HEK293 (cell line): ENCODE data around the gene SAMHD1.
"Not testable (repeated sequence)": the region's sequence is repeated elsewhere in the genome, so short reads cannot be mapped to it uniquely, and the experiment has no call there.

ENCODE experiments used
- CTCF ChIA-PET: fragments of 350-600 bp; formaldehyde crosslinking; extraction: SDS; loops from one replicate; lab custom pipeline; 2021; ENCODE audit warnings: antibody characterized with exemption; lab: Yijun Ruan, JAX
- POLR2A ChIA-PET: fragments of 300-600 bp; formaldehyde crosslinking; extraction: SDS; loops from one replicate; lab custom pipeline; 2020; ENCODE audit warnings: antibody characterized with exemption, inconsistent platforms; lab: Yijun Ruan, JAX
- H3K27ac ChIP-seq: fragments of 200-500 bp; sonication (Bioruptor generic); 2 replicates; pipeline ENCODE4 v1.5.1; 2014; ENCODE audit warnings: low read depth, low read length, control low read depth, inconsistent platforms; ENCODE audit errors: extremely low read depth
- H3K36me3 ChIP-seq, 2 experiments: fragments of 200-500 bp in 1 of 2; sonication (Bioruptor generic) in 1 of 2; 1 replicate in 1 of 2; 2 replicates in 1 of 2; pipeline ENCODE4 v1.5.1; 2014 to 2017; ENCODE audit warnings: inconsistent platforms in 2 of 2, low read length in 2 of 2; ENCODE audit not compliant: control insufficient read depth in 2 of 2, insufficient read depth in 1 of 2
- H3K4me1 ChIP-seq: fragments of 200-500 bp; sonication (Bioruptor generic); 2 replicates; pipeline ENCODE4 v1.5.1; 2014; ENCODE audit warnings: mild to moderate bottlenecking, low read length, inconsistent platforms; ENCODE audit not compliant: control insufficient read depth, insufficient read depth
- H3K4me3 ChIP-seq: 2 replicates; pipeline ENCODE4 v1.5.1; 2011; ENCODE audit warnings: low read depth, mild to moderate bottlenecking, control low read depth, low read length, moderate library complexity
- H3K9me3 ChIP-seq: fragments of 200-500 bp; sonication (Bioruptor generic); 2 replicates; pipeline ENCODE4 v1.5.1; 2014; ENCODE audit warnings: low read depth, low read length, inconsistent platforms; ENCODE audit not compliant: control insufficient read depth, insufficient read depth
- HOXA7 ChIP-seq: sonication (generic); formaldehyde crosslinking; IDR thresholded peaks from 2 replicates; pipeline ENCODE4 v1.8.1; 2022; ENCODE audit warnings: missing genetic modification reagents, borderline replicate concordance
- INSM2 ChIP-seq: fragments of 450-650 bp; formaldehyde crosslinking; IDR thresholded peaks from 2 replicates; pipeline ENCODE4 v1.5.1; 2016; ENCODE audit warnings: missing biosample characterization, missing genetic modification characterization
- KLF7 ChIP-seq: fragments of 450-650 bp; formaldehyde crosslinking; IDR thresholded peaks from 2 replicates; pipeline ENCODE4 v1.5.1; 2016; ENCODE audit warnings: missing biosample characterization, missing genetic modification characterization, borderline replicate concordance
- PRDM6 ChIP-seq: fragments of 450-650 bp; formaldehyde crosslinking; IDR thresholded peaks from 2 replicates; pipeline ENCODE4 v1.5.1; 2017; ENCODE audit warnings: missing biosample characterization, missing genetic modification characterization
- ZNF221 ChIP-seq: fragments of 450-650 bp; formaldehyde crosslinking; IDR thresholded peaks from 2 replicates; pipeline ENCODE4 v1.5.1; 2017; ENCODE audit warnings: missing biosample characterization, missing genetic modification characterization, borderline replicate concordance
- ZNF280D ChIP-seq: fragments of 450-650 bp; formaldehyde crosslinking; IDR thresholded peaks from 2 replicates; pipeline ENCODE4 v1.5.1; 2016; ENCODE audit warnings: missing biosample characterization, missing genetic modification characterization
- ZNF501 ChIP-seq: fragments of 450-650 bp; formaldehyde crosslinking; IDR thresholded peaks from 2 replicates; pipeline ENCODE4 v1.5.1; 2016; ENCODE audit warnings: missing biosample characterization, missing genetic modification characterization
- ZNF585B ChIP-seq: fragments of 450-650 bp; formaldehyde crosslinking; IDR thresholded peaks from 2 replicates; pipeline ENCODE4 v1.5.1; 2016; ENCODE audit warnings: missing biosample characterization, missing genetic modification characterization
- ZNF639 ChIP-seq: fragments of 450-650 bp; formaldehyde crosslinking; IDR thresholded peaks from 2 replicates; pipeline ENCODE4 v1.5.1; 2016; ENCODE audit warnings: missing biosample characterization, missing genetic modification characterization
- ZNF658 ChIP-seq: fragments of 450-650 bp; formaldehyde crosslinking; IDR thresholded peaks from 2 replicates; pipeline ENCODE4; 2016; ENCODE audit warnings: missing biosample characterization, missing genetic modification characterization
- ZNF670 ChIP-seq: fragments of 450-650 bp; formaldehyde crosslinking; IDR thresholded peaks from 2 replicates; pipeline ENCODE4 v1.5.1; 2016; ENCODE audit warnings: missing biosample characterization, missing genetic modification characterization, low read depth
- ZNF768 ChIP-seq: fragments of 450-650 bp; formaldehyde crosslinking; IDR thresholded peaks from 2 replicates; pipeline ENCODE4 v1.5.1; 2018; ENCODE audit warnings: missing biosample characterization, mild to moderate bottlenecking, missing genetic modification characterization

The SAMHD1 gene

GRCh38 chr20:36937402-36937770 lies 14.1 kb downstream of the SAMHD1 start:
- Histone ChIP-seq H3K4me1 (peaks cover 4% of the 10 kb centered on the region; the same call in 1 of the 2 replicates), H3K36me3 (peaks cover 14 to 18% of the 10 kb centered on the region in 2 experiments; a peak in 2 of 3 replicates), H3K27ac (no peak overlapping the region), H3K9me3 (no peaks in the 10 kb centered on the region), H3K4me3 (no peak overlapping the region)
- POLR2A ChIA-PET: no interaction called here
- TF ChIP-seq ZNF501 (tag by site-specific recombination) (no peak), ZNF658 (tag by site-specific recombination) (no peak), ZNF221 (tag by site-specific recombination) (no peak)
- CTCF ChIA-PET: interaction anchor here (1.0 kb wide), 1 partner anchor 18 kb away, joined by 3 read pairs; no protein-coding TSS in a partner anchor

- H3K27ac ChIP-seq, POLR2A ChIA-PET, H3K9me3 ChIP-seq, H3K4me3 ChIP-seq, H3K4me1 ChIP-seq: not testable (repeated sequence)
- CTCF ChIA-PET: interaction anchor here (1.0 kb wide), 1 partner anchor 18 kb away, joined by 3 read pairs; no protein-coding TSS in a partner anchor
- peaks cover 14 to 18% of the 10 kb centered on the region in 2 experiments; a peak in 2 of 3 replicates for H3K36me3 ChIP-seq
Observed at GRCh38 chr20:36936761-36937401, 14.6 kb downstream of the SAMHD1 start.

GRCh38 chr20:36936341-36936740 lies 15.2 kb downstream of the SAMHD1 start:
- Histone ChIP-seq H3K27ac (no peak overlapping the region), H3K36me3 (peaks cover 14 to 18% of the 10 kb centered on the region in 2 experiments; a peak in 2 of 3 replicates), H3K4me1 (peaks cover 4% of the 10 kb centered on the region; the same call in 1 of the 2 replicates), H3K4me3 (no peak overlapping the region), H3K9me3 (no peaks in the 10 kb centered on the region)
- ChIA-PET CTCF (no interaction called here), POLR2A (no interaction called here)
- no peak for TF ChIP-seq INSM2 (tag by site-specific recombination)
- TF ChIP-seq ZNF639 (tag by site-specific recombination): no peak

- H3K27ac ChIP-seq, H3K9me3 ChIP-seq, H3K4me1 ChIP-seq, POLR2A ChIA-PET, H3K4me3 ChIP-seq: not testable (repeated sequence)
- CTCF ChIA-PET: interaction anchor here (0.6 to 1.4 kb wide), 3 partner anchors 14 to 227 kb away, joined by 3 to 6 read pairs (median 6); no protein-coding TSS in a partner anchor
- peaks cover 10 to 28% of the 10 kb centered on the region in 2 experiments; a peak in 2 of 3 replicates for H3K36me3 ChIP-seq
Observed at GRCh38 chr20:36933571-36933970, 17.9 kb downstream of the SAMHD1 start.

GRCh38 chr20:36932476-36933426 lies 18.8 kb downstream of the SAMHD1 start:
- peaks cover 4% of the 10 kb centered on the region; the same call in 1 of the 2 replicates for H3K4me1 ChIP-seq
- H3K4me3 ChIP-seq: no peak overlapping the region
- H3K27ac ChIP-seq: no peak overlapping the region
- no peaks in the 10 kb centered on the region for H3K9me3 ChIP-seq
- H3K36me3 ChIP-seq: peaks cover 10 to 29% of the 10 kb centered on the region in 2 experiments; a peak in 2 of 3 replicates
- POLR2A ChIA-PET: no interaction called here
- CTCF ChIA-PET: interaction anchor here (0.6 to 1.4 kb wide), 4 partner anchors 14 to 178 kb away, joined by 3 to 6 read pairs (median 3); no protein-coding TSS in a partner anchor
- no peak for TF ChIP-seq ZNF670 (tag by site-specific recombination)
- no peak for TF ChIP-seq HOXA7 (CRISPR knock-in tag)
- no peak for TF ChIP-seq ZNF585B
- no peak for TF ChIP-seq ZNF280D (tag by site-specific recombination)
- no peak for TF ChIP-seq KLF7
- 0 out of 2 replicates have a peak, but pooled peaks have one; percentile 20 for TF ChIP-seq PRDM6 (tag by site-specific recombination)
- TF ChIP-seq ZNF768: no peak
